DND-41 (cell line): Measurements from ENCODE around the gene PDE4D.
"Not testable (repeated sequence)": the region's sequence is repeated elsewhere in the genome, so short reads cannot be mapped to it uniquely, and the experiment has no call there.

Source experiments
- ATAC-seq: fragments of 200-7000 bp; cut with Tn5 transposase; 3 replicates; pipeline ENCODE4 v1.9.1; 2021; ENCODE audit warnings: low read depth; ENCODE audit not compliant: insufficient read depth
- DNase-seq: peaks from one replicate; pipeline ENCODE4 v3.0.0-alpha.2; 2020
- H2AFZ ChIP-seq: 2 replicates; pipeline ENCODE4 v1.6.0; 2012; ENCODE audit warnings: low read depth, low read length
- H3K27ac ChIP-seq: 2 replicates; pipeline ENCODE4 v1.5.1; 2012; ENCODE audit warnings: low read length, inconsistent platforms
- H3K27me3 ChIP-seq: fragments of 200-600 bp; sonication (generic); 2 replicates; pipeline ENCODE4 v1.6.0; 2012; ENCODE audit warnings: low read length, mild to moderate bottlenecking, inconsistent platforms; ENCODE audit not compliant: insufficient read depth, poor library complexity
- H3K36me3 ChIP-seq: 2 replicates; pipeline ENCODE4 v1.5.1; 2012; ENCODE audit warnings: low read length, inconsistent platforms; ENCODE audit not compliant: insufficient read depth
- H3K4me1 ChIP-seq: 2 replicates; pipeline ENCODE4 v1.5.1; 2012; ENCODE audit warnings: mild to moderate bottlenecking, low read length; ENCODE audit not compliant: insufficient read depth
- H3K4me2 ChIP-seq: 2 replicates; pipeline ENCODE4 v1.6.0; 2012; ENCODE audit warnings: mild to moderate bottlenecking, moderate library complexity, low read length, inconsistent platforms; ENCODE audit not compliant: insufficient read depth
- H3K4me3 ChIP-seq, 2 experiments: fragments of 200-600 bp in 1 of 2; shearing (Covaris generic) in 1 of 2; 2 replicates each; pipeline ENCODE4 v1.5.1; 2012 to 2016; ENCODE audit warnings: inconsistent platforms in 2 of 2, low read length in 2 of 2, mild to moderate bottlenecking in 2 of 2, low read depth in 1 of 2, moderate library complexity in 1 of 2
- H3K79me2 ChIP-seq: 2 replicates; pipeline ENCODE4 v1.6.0; 2012; ENCODE audit warnings: low read length, inconsistent platforms; ENCODE audit not compliant: insufficient read depth
- H3K9ac ChIP-seq: 2 replicates; pipeline ENCODE4 v1.6.0; 2012; ENCODE audit warnings: low read depth, mild to moderate bottlenecking, inconsistent platforms, low read length, moderate library complexity
- H3K9me3 ChIP-seq: 2 replicates; pipeline ENCODE4 v1.5.1; 2012; ENCODE audit warnings: low read length, moderate library complexity, mild to moderate bottlenecking, inconsistent platforms; ENCODE audit not compliant: insufficient read depth, severe bottlenecking
- H4K20me1 ChIP-seq: 2 replicates; pipeline ENCODE4 v1.6.0; 2012; ENCODE audit warnings: low read length; ENCODE audit not compliant: insufficient read depth
- CTCF ChIP-seq: IDR thresholded peaks from 2 replicates; pipeline ENCODE4 v1.5.1; 2012; ENCODE audit warnings: borderline replicate concordance, low read length, moderate library complexity, mild to moderate bottlenecking; ENCODE audit not compliant: poor library complexity, severe bottlenecking; ENCODE audit errors: extremely low read depth
- EZH2 ChIP-seq: IDR thresholded peaks from 3 replicates; pipeline ENCODE4 v1.6.1; 2012; ENCODE audit warnings: borderline replicate concordance, low read depth, mild to moderate bottlenecking, moderate library complexity, low read length, inconsistent platforms; ENCODE audit not compliant: severe bottlenecking

Gene PDE4D

GRCh38 chr5:59785676-59786333, 107.7 kb downstream of the PDE4D start:
- no peak overlapping the region for H3K4me3 ChIP-seq
- H3K4me1 ChIP-seq: no peaks in the 10 kb centered on the region
- H3K27ac ChIP-seq: no peak overlapping the region
- H2AFZ ChIP-seq: no peak overlapping the region
- ATAC-seq (no peak), DNase-seq (no peak)
- no peak overlapping the region for H3K9ac ChIP-seq
- H4K20me1 ChIP-seq: no peaks in the 10 kb centered on the region
- peaks cover 4% of the 10 kb centered on the region for H3K27me3 ChIP-seq
- no peaks in the 10 kb centered on the region for H3K9me3 ChIP-seq
- no peaks in the 10 kb centered on the region for H3K79me2 ChIP-seq
- H3K36me3 ChIP-seq: no peaks in the 10 kb centered on the region
- TF ChIP-seq EZH2: no peak
- TF ChIP-seq CTCF: no peak
- no peak overlapping the region for H3K4me2 ChIP-seq

GRCh38 chr5:59784708-59785107, 108.8 kb downstream of the PDE4D start:
- H3K36me3 ChIP-seq, H2AFZ ChIP-seq, ATAC-seq, H4K20me1 ChIP-seq, H3K79me2 ChIP-seq, H3K27me3 ChIP-seq, H3K27ac ChIP-seq, DNase-seq, H3K4me3 ChIP-seq, H3K9me3 ChIP-seq, H3K9ac ChIP-seq, H3K4me1 ChIP-seq, H3K4me2 ChIP-seq: not testable (repeated sequence)

- TF ChIP-seq CTCF: no peak
- no peak for TF ChIP-seq EZH2
- ATAC-seq: no peak
These were observed 110.3 kb downstream of the PDE4D start for GRCh38 chr5:59783264-59783663.

GRCh38 chr5:59782856-59783255, 110.7 kb downstream of the PDE4D start:
- no peak for TF ChIP-seq CTCF
- TF ChIP-seq EZH2: no peak
- no peak for DNase-seq

More at GRCh38 chr5:59783264-59783663, 110.3 kb downstream of the PDE4D start:
- Histone ChIP-seq H3K4me1 (no peaks in the 10 kb centered on the region), H3K9ac (no peak overlapping the region), H3K4me3 (no peak overlapping the region), H3K36me3 (no peaks in the 10 kb centered on the region), H3K9me3 (no peaks in the 10 kb centered on the region), H4K20me1 (no peaks in the 10 kb centered on the region), H3K4me2 (no peak overlapping the region), H3K27me3 (no peaks in the 10 kb centered on the region), H2AFZ (no peak overlapping the region), H3K27ac (no peak overlapping the region), H3K79me2 (no peaks in the 10 kb centered on the region)
- DNase-seq: no peak

More at GRCh38 chr5:59782856-59783255, 110.7 kb downstream of the PDE4D start:
- Histone ChIP-seq H2AFZ (no peak overlapping the region), H3K27ac (no peak overlapping the region), H3K4me2 (no peak overlapping the region), H4K20me1 (no peaks in the 10 kb centered on the region), H3K27me3 (no peaks in the 10 kb centered on the region), H3K9me3 (no peaks in the 10 kb centered on the region), H3K36me3 (no peaks in the 10 kb centered on the region), H3K9ac (no peak overlapping the region), H3K79me2 (no peaks in the 10 kb centered on the region), H3K4me3 (no peak overlapping the region), H3K4me1 (no peaks in the 10 kb centered on the region)
- no peak for ATAC-seq
